Kidney capillary endothelial cell (primary cell): Measurements from ENCODE around the gene APLNR.

ENCODE experiments used
- DNase-seq: peaks from one replicate; pipeline ENCODE4 v3.0.0-alpha.2; 2018; ENCODE audit warnings: low spot score

The APLNR gene

GRCh38 chr11:57217053-57217452 lies 20.0 kb downstream of the APLNR start:
- DNase-seq, result no peak

DNA sequence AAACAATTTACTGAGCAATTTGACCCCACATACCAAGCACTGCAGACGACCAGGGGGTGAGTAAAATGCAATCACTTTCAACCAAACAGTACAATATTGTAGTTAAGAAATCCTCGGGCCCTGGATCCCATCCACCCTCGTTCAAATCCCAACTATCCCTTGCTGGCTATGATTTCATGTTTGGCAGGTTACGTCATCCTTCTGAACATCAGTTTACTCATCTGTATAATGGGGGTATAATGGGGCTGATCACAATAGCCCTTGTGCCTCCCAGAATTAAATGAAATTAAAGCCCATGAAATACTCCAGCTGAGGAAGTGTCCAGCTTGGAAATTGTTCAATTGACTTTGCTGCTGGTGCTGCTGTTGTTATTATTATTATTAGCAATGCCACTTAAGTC lies 20.6 kb downstream of the APLNR start:
- no peak for DNase-seq

DNA sequence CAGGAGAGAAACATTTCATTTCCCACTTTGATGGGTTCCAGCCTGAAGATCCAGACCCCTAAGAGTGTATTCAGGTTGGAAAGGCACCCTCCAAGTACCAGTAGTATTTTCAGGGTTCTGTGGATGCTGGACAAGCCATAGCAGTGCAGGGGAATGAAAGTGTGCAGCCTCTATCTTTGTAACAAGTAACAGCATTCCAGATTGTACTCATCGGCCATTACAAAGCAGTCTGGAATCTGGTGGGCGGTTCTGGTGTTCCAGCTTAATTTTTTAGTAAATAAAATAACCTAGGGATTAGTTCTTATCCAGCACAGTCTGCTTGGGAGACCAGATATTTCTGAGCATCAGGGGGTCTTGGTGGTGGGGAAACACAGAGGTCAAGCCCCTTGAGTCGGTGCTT lies 22.6 kb downstream of the APLNR start:
- DNase-seq, result no peak

- DNase-seq, result no peak
Measured at GRCh38 chr11:57214098-57214417, 23.0 kb downstream of the APLNR start.

GRCh38 chr11:57213342-57214097 lies 23.5 kb downstream of the APLNR start:
- DNase-seq, result peak; percentile 65

- DNase-seq, result no peak
Measured at GRCh38 chr11:57210781-57211180, 26.3 kb downstream of the APLNR start.

DNA sequence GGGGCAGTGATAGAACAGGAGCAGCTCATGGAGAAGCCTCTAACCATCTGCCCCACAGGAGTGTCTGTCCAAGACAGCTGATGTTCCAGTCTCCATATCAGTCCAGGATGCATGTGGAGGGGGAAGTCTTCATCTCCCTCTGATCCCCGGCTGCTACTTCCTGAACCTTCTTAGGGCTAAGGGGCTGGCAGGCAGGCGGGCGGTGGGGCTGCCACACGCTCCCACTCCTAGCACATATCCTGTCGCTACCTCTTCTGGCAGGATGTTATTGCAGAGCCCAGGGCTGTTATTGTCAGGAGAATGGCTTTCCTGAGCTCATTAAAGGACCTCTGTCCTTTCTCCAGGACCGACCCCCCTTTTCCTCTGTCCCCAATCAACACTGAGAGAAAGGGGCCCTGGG lies 29.9 kb downstream of the APLNR start:
- no peak for DNase-seq

GRCh38 chr11:57205041-57205641 lies 31.9 kb downstream of the APLNR start:
- DNase-seq, result no peak

GRCh38 chr11:57203882-57204480 lies 33.1 kb downstream of the APLNR start:
- DNase-seq, result no peak

DNA sequence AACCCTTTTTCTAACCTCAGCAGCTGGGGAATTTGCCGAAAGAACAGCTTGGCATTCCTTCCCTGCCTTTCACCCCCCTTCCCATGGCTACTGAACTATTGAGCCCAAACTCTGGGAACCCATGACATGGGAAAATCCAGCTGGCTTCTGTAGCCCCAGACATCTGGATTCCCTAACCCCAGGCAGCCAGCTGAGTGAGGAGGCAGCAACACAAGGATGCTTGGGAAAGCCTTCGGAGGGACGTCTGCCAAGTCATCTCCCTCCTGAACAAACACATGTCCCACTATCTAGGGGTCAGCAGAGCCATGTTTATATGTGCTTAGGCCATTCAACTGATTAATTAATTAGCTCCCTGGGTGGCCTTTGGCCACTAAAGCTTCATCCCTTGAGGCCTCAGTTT lies 33.7 kb downstream of the APLNR start:
- DNase-seq, result no peak

DNA sequence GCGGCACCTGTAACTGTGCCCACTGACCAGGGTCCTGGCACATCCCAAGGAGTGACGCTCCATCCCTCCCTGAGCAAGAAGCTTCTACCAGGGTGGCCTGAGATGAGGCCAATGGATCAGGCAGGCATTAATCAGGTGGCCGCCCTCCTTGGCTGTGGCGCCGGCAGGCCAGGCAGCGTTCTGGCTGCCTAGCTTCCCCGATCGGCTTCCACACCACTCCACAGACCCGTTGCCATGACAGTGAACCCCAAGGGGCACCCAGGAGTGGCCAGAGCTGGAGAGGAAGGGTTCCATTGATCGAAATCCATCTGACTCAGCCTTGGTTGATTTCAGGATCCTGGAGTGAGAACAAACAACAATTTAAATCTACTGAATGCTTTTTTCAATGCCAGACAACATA lies 34.8 kb downstream of the APLNR start:
- DNase-seq, result no peak

DNA sequence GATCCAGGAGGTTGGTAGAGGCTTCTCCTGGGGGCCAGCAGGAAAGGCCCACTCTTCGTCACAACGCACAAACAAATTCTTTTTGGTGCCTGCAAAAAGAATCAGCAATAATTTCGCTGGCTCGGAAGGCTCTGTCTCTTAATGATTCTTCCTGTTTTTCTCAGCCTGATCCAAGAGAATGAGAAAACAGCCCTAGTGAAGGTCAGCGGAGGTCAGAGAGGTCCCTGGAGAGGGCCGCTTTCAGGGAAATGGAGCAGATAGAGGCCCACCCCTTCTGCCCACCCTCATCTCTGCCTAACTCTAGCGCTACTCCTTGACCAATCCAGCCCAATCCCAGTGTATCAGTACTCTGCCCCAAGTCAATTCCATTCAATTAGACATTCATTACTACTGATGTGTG lies 36.1 kb downstream of the APLNR start:
- DNase-seq, result no peak

DNA sequence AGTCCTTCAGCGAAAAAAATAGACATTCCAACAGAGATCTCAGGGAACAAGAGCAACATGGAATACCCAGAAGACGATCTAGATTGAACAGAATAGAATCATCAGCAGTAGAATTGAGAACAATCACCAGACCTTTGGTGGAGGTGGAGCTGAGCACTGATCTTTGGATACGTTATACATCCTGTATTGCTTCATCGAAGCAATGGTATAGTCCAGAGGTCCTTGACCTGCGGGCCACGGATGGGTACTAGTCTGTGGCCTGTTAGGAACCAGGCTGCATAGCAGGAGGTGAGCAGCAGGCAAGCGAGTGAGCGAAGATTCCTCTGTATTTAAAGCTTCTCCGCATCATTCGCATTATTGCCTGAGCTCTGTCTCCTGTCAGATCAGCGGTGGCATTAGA lies 37.7 kb downstream of the APLNR start:
- DNase-seq, result no peak

DNA sequence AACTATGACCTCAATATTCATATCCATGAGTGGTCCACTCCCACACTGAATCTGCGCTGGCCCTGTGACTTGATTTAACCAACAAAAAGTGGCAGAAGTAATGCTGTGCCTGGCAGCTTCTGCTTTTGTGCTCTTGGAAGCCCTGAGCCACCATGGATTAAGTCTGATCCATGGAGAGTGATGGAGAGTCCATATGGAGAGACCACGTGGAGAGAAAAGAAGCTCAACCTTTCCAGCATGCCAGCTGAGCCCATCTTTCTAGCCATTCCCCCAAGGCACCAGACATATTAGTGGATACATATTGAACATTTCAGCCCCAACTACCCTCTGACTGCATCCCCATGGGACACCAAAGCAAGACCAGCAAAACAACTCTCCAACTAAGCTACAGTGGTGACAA lies 39.3 kb downstream of the APLNR start:
- DNase-seq, result no peak

DNA sequence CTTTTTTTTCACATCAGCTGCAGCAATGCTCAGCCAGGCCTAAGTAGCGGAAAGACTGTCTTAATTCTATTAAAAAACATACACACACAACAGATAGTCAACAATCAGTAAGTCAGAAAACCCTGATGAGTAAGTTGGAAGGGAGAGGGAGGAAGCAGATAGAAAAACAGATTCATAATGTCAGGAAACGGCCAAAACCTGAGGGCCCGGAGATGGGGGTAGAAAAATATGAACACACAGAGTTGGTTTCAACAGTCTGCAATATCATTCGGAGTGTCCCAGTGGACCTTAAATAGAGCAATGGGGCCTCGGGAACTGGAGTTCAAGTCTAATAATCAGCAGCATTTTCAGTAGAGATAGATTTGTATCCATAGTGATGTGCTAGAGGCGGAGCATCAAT lies 40.5 kb downstream of the APLNR start:
- DNase-seq, result no peak

DNA sequence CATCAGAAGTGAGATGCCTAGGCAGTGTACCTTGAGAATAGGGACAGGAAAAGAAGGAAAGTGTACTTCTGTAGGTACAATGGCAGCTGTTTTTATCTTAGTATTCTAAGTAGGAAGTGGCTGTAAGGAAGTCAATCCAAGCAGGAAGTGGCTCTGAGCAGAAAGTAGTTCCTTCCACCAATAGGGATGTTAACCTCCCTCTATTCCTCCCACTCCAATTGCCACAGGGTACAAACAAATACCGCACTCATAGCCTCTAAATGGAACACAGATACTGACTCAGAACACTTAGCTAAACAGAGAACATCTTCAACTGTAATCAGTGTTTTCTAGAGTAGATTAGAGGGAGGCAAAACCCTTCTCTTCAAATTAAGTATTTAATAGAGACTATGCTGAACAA lies 44.7 kb downstream of the APLNR start:
- no peak for DNase-seq

DNA sequence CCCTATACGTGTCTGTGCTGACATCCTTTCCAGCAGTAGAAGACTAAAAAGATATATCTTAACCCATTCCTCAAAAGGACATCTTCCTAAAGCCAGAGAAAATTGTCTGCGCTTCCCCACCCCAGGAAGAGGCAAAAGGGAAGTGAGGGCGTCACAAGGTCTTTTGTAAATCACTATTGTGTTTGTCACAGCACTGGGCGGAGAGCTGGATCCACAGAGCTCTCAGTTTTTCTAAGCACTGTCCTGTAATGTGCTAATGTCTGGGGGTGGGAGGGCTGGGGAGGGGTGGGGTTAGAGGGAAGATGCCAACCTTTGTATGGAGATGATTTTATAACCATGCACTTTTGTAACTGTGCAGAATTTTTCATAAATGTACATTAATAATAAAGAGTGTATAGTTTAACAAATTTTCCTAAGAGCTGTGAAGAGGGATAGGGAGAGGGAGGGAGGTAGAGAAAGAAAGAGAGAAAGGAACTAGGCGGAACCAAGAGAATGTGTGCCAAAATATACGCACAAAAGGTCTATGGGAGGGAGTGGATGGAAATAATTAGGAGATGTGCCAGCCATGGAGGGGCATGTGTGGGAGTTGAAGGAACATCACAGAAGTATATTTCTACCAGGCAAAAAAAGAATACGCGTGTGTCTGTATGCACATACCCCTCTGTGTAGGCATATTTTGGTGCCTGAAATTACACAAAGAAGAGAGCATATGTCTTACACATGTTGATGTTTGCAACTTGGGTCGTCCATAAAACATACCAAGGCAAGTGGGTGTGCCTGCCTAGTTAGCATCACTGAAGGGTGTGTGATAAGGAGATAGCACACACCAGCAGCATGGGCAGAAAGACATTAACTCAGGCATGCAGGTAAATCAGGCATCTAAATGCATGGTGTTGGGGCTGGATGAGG lies 45.5 kb downstream of the APLNR start:
- DNase-seq, result no peak

DNA sequence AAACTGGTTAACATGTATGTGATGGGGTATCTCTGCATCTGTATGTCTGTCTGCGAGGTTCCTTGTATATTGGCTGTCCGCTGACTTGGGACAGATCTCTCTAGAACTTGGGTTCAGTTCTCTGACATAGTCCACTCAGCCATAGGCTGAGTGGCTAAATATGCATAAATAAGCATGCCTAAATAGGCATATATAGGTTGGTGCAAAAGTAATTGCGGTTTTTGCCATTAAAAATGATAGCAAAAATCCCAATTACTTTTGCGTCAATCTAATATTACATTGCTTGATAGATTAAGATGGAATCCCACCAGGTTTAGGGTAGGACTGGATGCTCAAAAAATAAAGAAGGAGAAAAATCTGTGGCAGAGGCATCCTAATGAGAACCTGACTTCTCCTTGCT lies 46.5 kb downstream of the APLNR start:
- DNase-seq, result no peak
